Measurements from ENCODE around the gene HOXB2.

Gene HOXB2

GRCh38 chr17:48578616-48579470 lies 33.9 kb upstream of the HOXB2 start:
- no peak for DNase-seq (ENCODE audit: low read depth)

GRCh38 chr17:48577946-48578615 lies 33.2 kb upstream of the HOXB2 start, which contains the start of gene HOXB4:
Gene HOXB4 (minus strand): TSS chr17:48578350. CDS start chr17:48578319, 31 bp downstream.
- DNase-seq (ENCODE audit: low read depth): peak; percentile 56

- DNase-seq (ENCODE audit: low read depth): no peak
Observed at GRCh38 chr17:48577330-48577945, 32.5 kb upstream of the HOXB2 start.

DNA sequence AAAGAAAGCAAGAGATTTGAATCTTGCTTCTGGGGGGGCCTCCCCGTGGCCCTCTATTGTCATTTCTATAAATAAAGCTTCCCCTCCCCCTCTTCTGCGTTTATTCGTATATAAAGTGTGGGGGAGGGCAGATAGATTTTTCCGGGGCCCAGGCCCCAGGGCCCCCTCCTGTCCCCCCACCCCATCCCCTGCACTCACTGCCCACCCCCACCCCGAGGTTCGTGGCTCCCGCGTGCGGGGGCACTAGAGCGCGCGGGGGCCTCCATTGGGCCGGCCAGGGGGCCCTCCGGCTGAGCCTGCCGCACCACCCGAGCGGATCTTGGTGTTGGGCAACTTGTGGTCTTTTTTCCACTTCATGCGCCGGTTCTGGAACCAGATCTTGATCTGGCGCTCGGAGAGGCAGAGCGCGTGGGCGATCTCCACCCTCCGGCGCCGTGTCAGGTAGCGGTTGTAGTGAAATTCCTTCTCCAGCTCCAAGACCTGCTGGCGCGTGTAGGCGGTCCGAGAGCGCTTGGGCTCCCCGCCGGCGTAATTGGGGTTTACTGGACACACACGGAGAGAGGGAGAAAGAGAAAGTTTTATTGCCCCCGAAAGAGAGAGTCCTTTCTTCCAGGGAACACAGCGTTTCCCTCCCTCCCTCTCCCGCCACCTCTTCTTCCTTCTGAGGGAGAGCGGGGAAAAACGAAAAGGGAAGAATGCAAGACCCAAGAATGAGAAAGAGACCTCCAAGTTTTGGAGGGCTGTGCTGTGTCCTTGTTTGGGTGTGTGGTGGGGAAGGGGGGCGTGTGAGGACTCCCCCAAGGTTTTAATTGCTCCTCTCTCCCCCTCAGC lies 31.8 kb upstream of the HOXB2 start:
- no peak for DNase-seq (ENCODE audit: low read depth)

DNA sequence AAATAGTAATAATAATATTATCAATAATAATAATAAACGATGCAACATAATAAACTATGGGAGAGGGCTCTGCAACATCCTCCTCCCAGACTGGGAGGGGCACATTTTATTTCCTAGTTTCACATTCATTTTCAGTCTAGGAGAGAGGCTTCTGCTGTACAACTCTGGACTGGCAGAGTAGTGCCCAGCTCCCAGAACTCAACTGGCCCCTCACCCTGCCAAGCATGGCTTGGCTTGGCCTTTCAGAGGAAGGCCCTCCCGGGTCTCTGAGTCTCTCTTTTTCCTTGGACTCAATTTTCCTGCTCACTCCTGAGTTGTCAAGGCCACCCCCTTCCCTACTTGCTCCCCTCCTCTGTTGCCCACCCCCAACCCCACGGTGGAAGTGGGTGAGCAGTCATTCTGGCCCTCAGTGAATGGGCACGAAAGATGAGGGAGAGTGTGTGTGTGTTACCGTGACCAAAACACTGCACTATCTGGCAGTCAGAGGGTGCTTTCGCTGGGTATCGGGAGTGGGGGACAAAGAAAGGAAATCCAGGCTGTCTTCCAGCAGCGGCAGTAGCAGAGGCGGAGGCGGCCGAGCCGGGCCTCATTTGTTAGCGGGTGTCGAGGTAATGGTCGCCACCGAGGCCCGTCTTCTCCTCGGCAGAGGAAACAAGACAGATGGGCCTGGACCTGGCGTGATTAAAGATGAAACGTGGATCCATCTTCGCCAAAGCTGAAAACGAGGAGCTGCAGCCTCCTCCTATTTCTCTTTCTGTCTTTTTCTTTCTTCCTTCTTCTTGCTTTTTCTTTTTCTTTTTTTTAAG lies 31.0 kb upstream of the HOXB2 start:
- no peak for DNase-seq (ENCODE audit: low read depth)

GRCh38 chr17:48575066-48575582 lies 30.2 kb upstream of the HOXB2 start:
- DNase-seq (ENCODE audit: low read depth): no peak

GRCh38 chr17:48574505-48575065 lies 29.7 kb upstream of the HOXB2 start:
- no peak for DNase-seq (ENCODE audit: low read depth)

GRCh38 chr17:48571826-48572417 lies 27.0 kb upstream of the HOXB2 start:
- DNase-seq (ENCODE audit: low read depth): no peak

DNA sequence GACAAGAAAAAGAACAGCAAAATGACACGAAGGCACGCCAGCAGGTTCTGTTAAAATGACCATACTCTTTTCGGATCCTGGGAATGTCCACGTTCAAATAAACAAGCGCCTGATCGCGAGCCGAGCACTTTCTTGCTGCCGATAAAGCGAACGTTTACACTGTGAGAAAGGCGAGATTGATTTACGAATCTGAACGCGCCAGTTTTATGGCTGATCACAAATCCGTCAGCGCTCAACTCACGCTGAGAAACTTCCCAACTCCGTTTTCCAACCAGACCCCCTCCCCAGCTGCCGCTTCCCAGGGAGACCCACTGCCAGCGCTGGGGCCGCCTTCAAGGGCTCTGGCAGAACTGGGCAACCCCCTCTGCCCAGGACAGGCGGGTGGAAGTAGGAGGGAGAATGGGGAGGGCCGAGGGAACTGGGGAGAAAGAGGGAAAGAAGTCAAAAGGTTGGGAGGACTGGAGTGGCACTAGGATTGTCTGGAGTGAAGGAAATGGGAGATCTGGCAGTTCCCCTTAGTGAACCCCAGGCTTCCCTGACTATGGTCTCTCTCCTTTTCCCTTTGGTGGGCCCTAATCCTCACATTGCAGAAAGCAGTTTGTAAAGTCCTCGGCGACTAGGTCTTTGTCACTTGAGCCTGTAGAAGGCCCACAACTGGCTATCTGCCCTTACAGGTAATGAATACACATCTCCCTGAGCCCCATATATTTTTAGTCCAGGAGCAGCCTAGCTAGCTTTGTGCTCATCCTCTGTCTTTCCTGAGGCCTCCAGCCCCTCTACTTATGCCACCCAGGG lies 26.3 kb upstream of the HOXB2 start:
- no peak for DNase-seq (ENCODE audit: low read depth)

GRCh38 chr17:48570325-48571023 lies 25.6 kb upstream of the HOXB2 start:
- no peak for DNase-seq (ENCODE audit: low read depth)

GRCh38 chr17:48569674-48570324 lies 24.9 kb upstream of the HOXB2 start:
- no peak for DNase-seq (ENCODE audit: low read depth)

GRCh38 chr17:48569240-48569582 lies 24.3 kb upstream of the HOXB2 start:
- no peak for DNase-seq (ENCODE audit: low read depth)

DNA sequence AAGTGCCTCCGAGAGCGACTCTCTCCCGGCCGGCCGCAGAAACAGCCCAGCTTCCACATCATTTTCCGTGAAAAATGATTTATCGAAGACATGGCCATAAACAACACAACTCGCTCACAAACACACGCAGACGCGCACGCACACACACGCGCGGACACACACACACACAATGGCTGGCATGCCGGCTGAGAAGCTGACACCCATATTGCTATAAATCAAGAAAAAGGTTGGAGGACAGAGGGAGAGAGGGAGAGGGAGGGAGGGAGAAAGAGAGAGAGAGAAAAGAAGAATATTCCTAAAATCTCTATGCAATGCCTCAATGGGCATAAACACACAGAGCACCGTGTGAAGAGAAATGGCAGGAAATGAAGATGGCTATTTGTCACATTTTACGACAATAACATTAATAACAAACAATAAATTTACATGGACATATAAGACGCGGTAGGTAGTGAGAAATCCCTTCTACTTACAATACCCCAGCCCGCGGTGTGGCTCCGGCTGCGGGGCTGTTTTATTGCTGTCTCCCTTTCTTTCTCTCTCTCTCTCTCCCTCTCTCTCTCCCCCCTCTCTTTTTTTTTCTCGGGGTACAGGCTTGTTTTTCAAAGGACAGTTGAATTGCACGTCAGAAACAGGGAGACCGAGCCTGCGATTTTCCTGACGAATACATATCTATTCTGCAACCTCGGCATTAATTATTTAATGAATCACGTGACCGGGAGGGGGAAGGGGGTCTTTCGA lies 23.8 kb upstream of the HOXB2 start:
- DNase-seq (ENCODE audit: low read depth): no peak

GRCh38 chr17:48567646-48568354 lies 22.9 kb upstream of the HOXB2 start:
- DNase-seq (ENCODE audit: low read depth): no peak

DNA sequence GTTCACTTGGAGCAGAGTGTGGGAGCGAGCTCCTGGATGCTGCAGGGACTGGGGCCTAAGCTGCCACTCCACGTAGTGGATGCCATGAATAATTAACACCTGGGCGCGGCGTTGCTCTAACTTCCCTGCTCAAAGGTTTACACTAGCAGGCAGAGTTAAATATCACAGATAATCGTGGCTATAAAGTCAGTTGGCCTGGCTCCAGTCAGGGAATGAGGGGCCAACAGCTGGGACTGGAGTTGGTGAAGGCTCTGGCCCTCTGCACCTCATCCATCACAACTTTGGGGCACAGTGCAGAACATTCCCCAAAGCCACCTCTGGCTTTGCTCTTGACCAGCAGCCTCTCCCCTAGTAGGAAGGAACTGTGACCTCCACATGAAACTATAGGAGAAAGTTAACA lies 22.3 kb upstream of the HOXB2 start:
- DNase-seq (ENCODE audit: low read depth): no peak

DNA sequence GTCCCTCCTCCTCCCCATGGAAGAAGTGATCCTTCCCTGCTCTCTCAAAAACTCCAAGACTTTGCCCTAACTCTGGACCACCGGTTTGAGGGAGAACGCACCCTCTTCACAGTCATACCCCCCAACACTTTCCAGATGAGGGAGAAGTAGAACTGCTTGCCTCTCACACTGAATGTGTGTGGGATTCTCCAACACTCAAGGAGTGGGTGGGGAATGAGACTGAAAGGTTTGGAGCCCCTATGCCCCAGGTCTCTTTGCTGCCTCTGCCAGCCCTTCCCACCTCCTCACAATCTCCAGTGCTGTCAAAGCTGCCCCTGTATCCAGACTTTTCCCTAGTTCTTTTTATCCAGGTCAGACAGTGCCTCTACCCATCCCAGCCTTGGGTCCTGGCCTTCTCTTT lies 21.8 kb upstream of the HOXB2 start:
- no peak for DNase-seq (ENCODE audit: low read depth)

Data from stimulated activated CD8-positive, alpha-beta memory T cell treated with anti-CD3 and anti-CD28 coated beads, Interleukin-4, amount 100 ng/mL, for 24 hours (primary cell).